Activated CD4-positive, alpha-beta T cell treated with anti-CD3 and anti-CD28 coated beads for 48 hours (primary cell): ENCODE measurements around the gene ARFGAP1.
"Not testable (repeated sequence)": the region's sequence is repeated elsewhere in the genome, so short reads cannot be mapped to it uniquely, and the experiment has no call there.

ENCODE experiments used
- DNase-seq: peaks from one replicate; pipeline ENCODE4 v3.0.0-alpha.2; 2020

ARFGAP1 gene

GRCh38 chr20:63293456-63293855 is 20.8 kb downstream of the ARFGAP1 start:
- DNase-seq, result no peak

GRCh38 chr20:63293871-63294535 is 21.4 kb downstream of the ARFGAP1 start:
- no peak for DNase-seq

- DNase-seq, result no peak
Measured at GRCh38 chr20:63294536-63294900, 21.9 kb downstream of the ARFGAP1 start.

- no peak for DNase-seq
Measured at GRCh38 chr20:63295018-63295417, 22.4 kb downstream of the ARFGAP1 start.

DNA sequence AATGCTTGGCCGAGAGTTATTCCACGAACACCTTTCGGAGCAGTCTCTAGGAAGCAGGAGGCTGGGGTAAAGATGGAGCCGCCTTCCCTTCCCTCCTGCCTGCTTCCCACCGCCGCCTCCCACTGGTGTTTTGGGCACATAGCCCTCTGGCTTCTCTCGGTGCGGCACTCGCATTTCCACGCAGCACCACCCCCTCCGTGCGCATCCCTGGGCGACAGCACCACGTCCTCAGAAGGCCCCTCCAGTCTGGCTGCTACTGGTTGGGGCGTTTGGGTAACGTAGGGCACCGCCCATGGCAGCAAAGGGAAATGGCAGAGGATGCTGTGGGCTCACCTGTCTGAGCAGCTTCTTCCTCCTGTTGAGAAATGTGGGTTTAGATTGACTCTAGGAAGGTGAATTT is 22.8 kb downstream of the ARFGAP1 start:
- DNase-seq, result no peak

GRCh38 chr20:63295846-63296245 is 23.2 kb downstream of the ARFGAP1 start:
- DNase-seq, result no peak

GRCh38 chr20:63296531-63297299 is 24.1 kb downstream of the ARFGAP1 start:
- DNase-seq, result no peak

DNA sequence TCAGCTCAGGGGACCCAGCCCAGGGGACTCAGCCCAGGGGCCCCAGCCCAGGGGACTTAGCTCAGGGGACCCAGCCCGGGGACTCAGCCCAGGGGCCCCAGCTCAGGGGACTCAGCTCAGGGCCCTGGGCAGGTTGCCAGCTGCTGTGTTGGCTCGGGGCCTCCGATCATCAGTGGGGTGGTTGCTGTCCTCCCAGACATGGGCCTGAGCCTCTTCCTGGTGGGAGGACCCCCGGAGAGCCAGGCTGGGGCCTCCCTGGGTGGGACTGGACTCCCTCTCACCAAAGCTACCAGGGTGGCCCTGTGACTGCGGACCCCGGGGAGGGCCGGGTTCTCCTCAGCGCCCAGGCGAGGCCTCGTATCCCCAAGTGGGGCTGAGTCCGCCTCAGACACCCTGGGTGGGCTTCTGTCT is 24.8 kb downstream of the ARFGAP1 start:
- DNase-seq, result no peak

GRCh38 chr20:63297796-63298572 is 25.4 kb downstream of the ARFGAP1 start:
- no peak for DNase-seq

- DNase-seq, result no peak
Measured at GRCh38 chr20:63298731-63299312, 26.2 kb downstream of the ARFGAP1 start.

- DNase-seq, result no peak
Measured at GRCh38 chr20:63301671-63302070, 29.1 kb downstream of the ARFGAP1 start.

DNA sequence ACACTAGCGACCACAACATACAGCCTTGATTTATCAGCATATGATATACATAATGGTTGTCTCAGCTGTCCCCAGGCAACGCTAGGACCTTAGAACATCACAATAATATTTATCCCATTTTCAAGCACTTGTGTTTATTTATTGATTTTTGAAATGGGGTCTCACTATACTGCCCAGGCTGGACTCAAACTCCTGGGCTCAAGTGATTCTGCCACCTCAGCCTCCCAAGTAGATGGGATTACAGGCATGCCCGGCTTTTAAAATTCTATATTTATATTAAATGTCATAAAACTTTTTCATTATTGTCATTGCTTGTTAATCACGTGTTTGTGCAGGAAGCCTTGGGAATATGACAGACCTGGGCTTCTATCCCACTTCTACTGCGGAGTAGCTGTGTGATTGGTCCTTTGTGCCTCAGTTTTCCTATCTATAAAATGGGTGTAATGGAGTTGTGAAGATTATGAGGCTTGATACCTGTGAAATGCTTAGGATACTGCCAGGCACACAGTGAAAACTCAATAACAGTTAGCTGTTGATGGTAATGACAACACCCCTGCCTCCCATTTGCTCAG is 30.6 kb downstream of the ARFGAP1 start:
- DNase-seq, result no peak

GRCh38 chr20:63305393-63305792 is 32.8 kb downstream of the ARFGAP1 start:
- no peak for DNase-seq

DNA sequence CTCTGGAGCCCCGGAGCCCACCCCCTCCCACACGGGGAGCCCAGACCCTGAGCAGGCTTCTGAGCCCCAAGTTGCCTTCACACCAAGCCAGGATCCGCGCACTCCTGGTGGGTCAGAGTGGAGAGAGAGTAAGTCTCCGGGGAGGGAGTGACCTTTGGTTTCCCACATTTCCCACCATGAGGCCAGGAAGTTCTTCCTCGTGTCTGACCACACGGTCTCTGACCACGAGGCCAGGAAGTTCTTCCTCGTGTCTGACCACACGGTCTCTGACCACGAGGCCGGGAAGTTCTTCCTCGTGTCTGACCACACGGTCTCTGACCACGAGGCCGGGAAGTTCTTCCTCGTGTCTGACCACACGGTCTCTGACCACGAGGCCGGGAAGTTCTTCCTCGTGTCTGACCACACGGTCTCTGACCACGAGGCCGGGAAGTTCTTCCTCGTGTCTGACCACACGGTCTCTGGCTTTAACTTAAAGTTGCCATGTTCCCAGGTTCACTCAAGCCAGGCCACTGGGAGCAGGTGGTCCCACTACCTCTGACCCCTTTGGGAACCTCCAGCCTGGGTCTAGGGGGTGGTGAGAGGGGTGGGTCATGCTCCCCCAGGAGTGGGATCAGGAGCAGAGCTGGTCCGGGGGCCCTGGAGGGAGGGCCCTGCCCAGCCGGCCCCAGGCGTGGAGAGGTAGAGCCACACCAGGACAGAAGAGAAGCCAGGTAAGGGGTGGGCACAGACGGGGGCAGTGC is 33.5 kb downstream of the ARFGAP1 start:
- not testable (repeated sequence) for DNase-seq

GRCh38 chr20:63306673-63307537 is 34.3 kb downstream of the ARFGAP1 start:
- no peak for DNase-seq

GRCh38 chr20:63307538-63308217 is 35.1 kb downstream of the ARFGAP1 start:
- no peak for DNase-seq

GRCh38 chr20:63308218-63308911 is 35.8 kb downstream of the ARFGAP1 start:
- DNase-seq, result no peak

GRCh38 chr20:63309261-63310071 is 36.9 kb downstream of the ARFGAP1 start:
- DNase-seq, result peak; percentile 40
